GM15510 (cell line): ENCODE measurements around the gene SIKE1.

Experiments
- POLR2A ChIP-seq: IDR thresholded peaks from 3 replicates; pipeline ENCODE4 v1.6.1; 2011; ENCODE audit warnings: borderline replicate concordance; ENCODE audit not compliant: insufficient read length; ENCODE audit errors: extremely low read depth

The SIKE1 gene

GRCh38 chr1:114723915-114724314 lies 56.6 kb downstream of the SIKE1 start:
- TF ChIP-seq POLR2A = no peak

GRCh38 chr1:114723457-114723856 lies 57.0 kb downstream of the SIKE1 start:
- no peak for TF ChIP-seq POLR2A

- TF ChIP-seq POLR2A = no peak
These were observed 60.0 kb downstream of the SIKE1 start for GRCh38 chr1:114720492-114720891.
